K562 (cell line): ENCODE measurements around the gene PELI1. TPM values are rescaled to one million over a fixed set of nuclear protein-coding genes. Genes with fewer than 3 reads are reported as not detected.
A peak's percentile ranks its signal among the peaks of the same experiment; 100 is the strongest.

Source experiments
- ATAC-seq: fragments of 200-7000 bp; cut with Tn5 transposase; 3 replicates; pipeline ENCODE4 v1.9.1; 2020; ENCODE audit warnings: moderate library complexity
- BruUV-seq: library from RNA; stranded (reverse); fragments of 400-500 nt; replicated peaks from 2 replicates; lab custom pipeline; 2021; lab: Mats Ljungman, UMichigan
- CTCF ChIA-PET: fragments of 300-600 bp; formaldehyde crosslinking; extraction: SDS; loops from one replicate; lab custom pipeline; 2021; ENCODE audit warnings: low intra/inter-chr PET ratio; lab: Yijun Ruan, JAX
- POLR2A ChIA-PET: fragments of 300-600, 350-650 bp; sonication (Branson Sonifier 250); formaldehyde crosslinking; extraction: SDS; loops from one replicate; lab custom pipeline; 2021; ENCODE audit warnings: antibody characterized with exemption, inconsistent platforms; lab: Yijun Ruan, JAX
- DNase-seq, 4 experiments: peaks; one replicate each; pipeline versions ENCODE4 v3.0.0 to v3.0.0-alpha.2; 2011 to 2018; ENCODE audit warnings: low spot score in 3 of 4, mixed read lengths in 3 of 4; ENCODE audit errors: extremely low read depth in 1 of 4
- FAIRE-seq: peaks from 2 replicates; lab custom pipeline; 2011; peaks lifted over from hg19 to GRCh38; lab: Jason Lieb, UNC
- H2AFZ ChIP-seq: 2 replicates; pipeline ENCODE4 v1.6.0; 2011; ENCODE audit warnings: low read depth, low read length, control low read depth, inconsistent platforms
- H3K27ac ChIP-seq: fragments of 200-600 bp; 3 replicates; pipeline ENCODE4 v1.8.0; 2011; ENCODE audit warnings: low read depth, mild to moderate bottlenecking, control low read depth, inconsistent platforms, low read length, moderate library complexity, mixed read lengths; ENCODE audit errors: extremely low read depth
- H3K27me3 ChIP-seq, 2 experiments: fragments of 300-600 bp in 1 of 2; 2 replicates in 1 of 2; 3 replicates in 1 of 2; pipeline versions ENCODE4 v1.6.0 to v1.8.0; 2011; ENCODE audit warnings: inconsistent platforms in 2 of 2, low read length in 2 of 2, mild to moderate bottlenecking in 1 of 2, mixed read lengths in 1 of 2, moderate library complexity in 1 of 2; ENCODE audit not compliant: control insufficient read depth in 2 of 2, insufficient read depth in 2 of 2
- H3K36me3 ChIP-seq: fragments of 300-600 bp; 3 replicates; pipeline ENCODE4 v1.8.0; 2011; ENCODE audit warnings: mild to moderate bottlenecking, low read length, inconsistent platforms; ENCODE audit not compliant: control insufficient read depth, insufficient read depth
- H3K4me1 ChIP-seq, 2 experiments: fragments of 200-600 bp in 1 of 2; replicated peaks in 1 of 2; 2 replicates in 1 of 2; 3 replicates in 1 of 2; pipeline versions ENCODE4 v1.5.1 to v1.8.0; 2011; ENCODE audit warnings: inconsistent platforms in 2 of 2, low read length in 2 of 2, mild to moderate bottlenecking in 1 of 2, mixed read lengths in 1 of 2, moderate library complexity in 1 of 2; ENCODE audit not compliant: control insufficient read depth in 2 of 2, insufficient read depth in 2 of 2
- H3K4me2 ChIP-seq: 2 replicates; pipeline ENCODE4 v1.6.1; 2011; ENCODE audit warnings: low read length, control low read depth, inconsistent platforms, mixed read lengths; ENCODE audit not compliant: insufficient read depth
- H3K4me3 ChIP-seq: fragments of 200-600 bp; sonication (generic), shearing (Covaris generic); 2 replicates; pipeline ENCODE4 v1.5.1; 2016; ENCODE audit warnings: control low read depth, inconsistent platforms
- H3K79me2 ChIP-seq: fragments of 200-600 bp; 3 replicates; pipeline ENCODE4 v1.8.0; 2011; ENCODE audit warnings: low read length, inconsistent platforms; ENCODE audit not compliant: control insufficient read depth, insufficient read depth
- H3K9ac ChIP-seq, 2 experiments: 2 replicates each; pipeline versions ENCODE4 v1.6.0 to v1.6.1; 2011; ENCODE audit warnings: low read depth in 2 of 2, low read length in 2 of 2, control low read depth in 1 of 2, inconsistent platforms in 1 of 2, mild to moderate bottlenecking in 1 of 2, mixed read lengths in 1 of 2; ENCODE audit not compliant: insufficient read depth in 1 of 2
- H3K9me1 ChIP-seq: one replicate; pipeline ENCODE4 v1.6.0; 2011; ENCODE audit warnings: inconsistent platforms, mild to moderate bottlenecking, low read length, moderate library complexity; ENCODE audit not compliant: control insufficient read depth, insufficient read depth
- H3K9me3 ChIP-seq: replicated peaks from 2 replicates; pipeline ENCODE4 v1.5.1; 2011; ENCODE audit warnings: low read depth, low read length, inconsistent platforms; ENCODE audit not compliant: control insufficient read depth, insufficient read depth
- H4K20me1 ChIP-seq: replicated peaks from 2 replicates; pipeline ENCODE4 v1.6.1; 2011; ENCODE audit warnings: low read length, inconsistent platforms, mixed read lengths; ENCODE audit not compliant: control insufficient read depth, insufficient read depth
- CEBPB ChIP-seq: fragments of 450-650 bp; IDR thresholded peaks from 2 replicates; pipeline ENCODE4 v1.6.1; 2016; ENCODE audit warnings: missing genetic modification characterization, missing compliant biosample characterization
- CEBPG ChIP-seq, 3 experiments: fragments of 200-800 bp in 1 of 3; sonication (Bioruptor generic) in 1 of 3; sonication (generic) in 1 of 3; formaldehyde crosslinking in 1 of 3; IDR thresholded peaks in 2 of 3; conservative IDR thresholded peaks in 1 of 3; 2 replicates each; pipeline versions ENCODE4 v1.6.1 to v1.8.0; 2016 to 2022; ENCODE audit warnings: missing compliant biosample characterization in 2 of 3, missing genetic modification characterization in 2 of 3, mild to moderate bottlenecking in 1 of 3, missing genetic modification reagents in 1 of 3
- HNRNPL ChIP-seq: fragments of 200-400 bp; formaldehyde crosslinking; IDR thresholded peaks from 2 replicates; pipeline ENCODE4 v1.6.1; 2017; ENCODE audit warnings: low read depth, mild to moderate bottlenecking, low read length
- LCOR ChIP-seq: sonication (generic); formaldehyde crosslinking; IDR thresholded peaks from 2 replicates; pipeline ENCODE4 v1.8.0; 2022; ENCODE audit warnings: mild to moderate bottlenecking, missing genetic modification reagents
- MCM5 ChIP-seq: fragments of 450-650 bp; IDR thresholded peaks from 2 replicates; pipeline ENCODE4 v1.6.1; 2016; ENCODE audit warnings: low read depth
- NCOA4 ChIP-seq: fragments of 450-650 bp; IDR thresholded peaks from 2 replicates; pipeline ENCODE4 v1.6.1; 2018; ENCODE audit warnings: mild to moderate bottlenecking; ENCODE audit not compliant: partially characterized antibody
- POLR2A ChIP-seq: fragments of 450-650 bp; conservative IDR thresholded peaks from 2 replicates; pipeline ENCODE4 v1.6.1; 2016
- POLR2G ChIP-seq: fragments of 200-400 bp; formaldehyde crosslinking; IDR thresholded peaks from 2 replicates; pipeline ENCODE4 v1.6.1; 2017; ENCODE audit warnings: low read depth, mild to moderate bottlenecking, antibody characterized with exemption, low read length, moderate library complexity
- SIX5 ChIP-seq, 2 experiments: IDR thresholded peaks; 2 replicates each; pipeline ENCODE4 v1.6.1; 2011; ENCODE audit warnings: low read length in 2 of 2, borderline replicate concordance in 1 of 2, low read depth in 1 of 2, mild to moderate bottlenecking in 1 of 2, moderate library complexity in 1 of 2; ENCODE audit not compliant: insufficient read depth in 1 of 2
- SUPT5H ChIP-seq: fragments of 450-650 bp; IDR thresholded peaks from 2 replicates; pipeline ENCODE4 v1.6.1; 2016
- WGBS: fragments of 100-300 bp; shearing (Covaris generic); methylation state at CpG from one replicate; pipeline ENCODE4 v1.1.6; 2016; ENCODE audit warnings: low coverage, mixed read lengths; ENCODE audit not compliant: insufficient coverage; ENCODE audit errors: missing lambda C conversion rate; 5-methylcytosine and 5-hydroxymethylcytosine counted together
- in situ Hi-C: fragments of 300-500 bp; cut with MboI; formaldehyde crosslinking; loops from 4 replicates; pipeline ENCODE4 v1.15.0; 2018; ENCODE audit warnings: inconsistent platforms, mixed read lengths
- intact Hi-C: fragments of 100-400 bp; cut with micrococcal nuclease; formaldehyde crosslinking; loops from 2 replicates; pipeline ENCODE4 v1.14.2; 2022
- polyA plus RNA-seq, 8 experiments: library from polyadenylated mRNA; depleted of rRNA in 4 of 8; stranded (reverse) in 5 of 8; unstranded in 3 of 8; fragments of >200 nt; fragmentation: Nextera tagmentation in 2 of 8; fragmentation: Illumina TruSeq in 1 of 8; extraction: Ambion mirVana in 2 of 8; extraction: Trizol in 1 of 8; gene quantifications; 2 replicates each; pipeline versions ENCODE4 v1.2.1 to v1.2.3, GENCODE V29; 2011 to 2014; ENCODE audit warnings: inconsistent platforms in 1 of 8, missing spikeins in 1 of 8
- total RNA-seq, 7 experiments: library from RNA; depleted of rRNA in 6 of 7; stranded (reverse); fragments of >200 nt in 6 of 7; fragmentation: Illumina TruSeq in 2 of 7; extraction: Trizol in 2 of 7; gene quantifications; 2 replicates each; pipeline versions ENCODE4 v1.2.1 to v1.2.3, GENCODE V29; 2011 to 2021; ENCODE audit warnings: low replicate concordance in 1 of 7
- TF ChIP-seq, protein P1 (sequence below): fragments of 450-650 bp; formaldehyde crosslinking; IDR thresholded peaks from 2 replicates; pipeline ENCODE4 v1.4.0; 2020; ENCODE audit warnings: mild to moderate bottlenecking, moderate library complexity
- TF ChIP-seq, protein P2 (sequence below): fragments of 450-650 bp; IDR thresholded peaks from 2 replicates; pipeline ENCODE4 v1.6.1; 2018; ENCODE audit warnings: mild to moderate bottlenecking, low read depth; ENCODE audit not compliant: partially characterized antibody
- TF ChIP-seq, protein P3 (sequence below): fragments of 250-450 bp; sonication (Bioruptor Pico); IDR thresholded peaks from 2 replicates; pipeline ENCODE4 v1.5.0; 2021; ENCODE audit warnings: mild to moderate bottlenecking, moderate library complexity

PELI1 gene
- total and polyA plus RNA-seq, 9 of the 15 experiments (the other 6 are each of a cell fraction or from before 2014, with no cell fraction given): 3.3 to 19.2 (median 12.5) TPM

DNA sequence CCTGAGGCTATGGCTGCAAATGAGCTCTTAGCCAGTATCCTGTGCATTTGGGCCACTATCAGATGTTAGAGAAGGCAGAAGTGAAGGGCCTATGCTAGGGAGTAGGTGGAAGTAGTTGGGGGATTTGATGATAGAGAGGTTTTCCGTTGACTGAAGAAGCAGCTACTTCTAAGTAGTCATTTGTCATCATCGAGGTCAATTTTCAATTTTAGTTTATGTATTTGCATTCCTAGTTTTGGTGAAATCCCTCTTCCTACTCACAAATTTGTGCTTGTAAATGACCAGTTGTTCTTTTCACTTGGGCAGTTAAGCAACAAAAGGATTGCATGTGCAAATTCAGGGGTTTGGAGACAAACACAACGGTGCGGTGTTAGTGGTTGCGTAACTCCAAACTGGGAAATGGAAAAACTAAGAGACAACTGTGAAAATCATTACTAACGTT is 48.5 kb upstream of the PELI1 start:
- H2AFZ ChIP-seq: no peak overlapping the region
- WGBS: 18% methylated on average over 6 of the region's 6 CpGs
- peaks cover 0 to 15% of the 10 kb centered on the region in 2 experiments; a peak in 2 of 5 replicates for H3K4me1 ChIP-seq
- no peaks in the 10 kb centered on the region for H3K79me2 ChIP-seq
- H3K4me2 ChIP-seq: no peak overlapping the region
- intact Hi-C loops: no loop called here
- no peak for TF ChIP-seq POLR2A
- peak; percentile 94 for TF ChIP-seq CEBPB (tag)
- TF ChIP-seq MCM5: no peak
- no peak for TF ChIP-seq CEBPG (CRISPR knock-in tag; IDR thresholded peaks at IDR 0.05)
- peak; percentile 70 to 86 for TF ChIP-seq CEBPG (tag; conservative IDR thresholded peaks at IDR 0.05 in 1 of 2, IDR thresholded peaks at IDR 0.05 in 1 of 2)
- TF ChIP-seq, protein P1, sequence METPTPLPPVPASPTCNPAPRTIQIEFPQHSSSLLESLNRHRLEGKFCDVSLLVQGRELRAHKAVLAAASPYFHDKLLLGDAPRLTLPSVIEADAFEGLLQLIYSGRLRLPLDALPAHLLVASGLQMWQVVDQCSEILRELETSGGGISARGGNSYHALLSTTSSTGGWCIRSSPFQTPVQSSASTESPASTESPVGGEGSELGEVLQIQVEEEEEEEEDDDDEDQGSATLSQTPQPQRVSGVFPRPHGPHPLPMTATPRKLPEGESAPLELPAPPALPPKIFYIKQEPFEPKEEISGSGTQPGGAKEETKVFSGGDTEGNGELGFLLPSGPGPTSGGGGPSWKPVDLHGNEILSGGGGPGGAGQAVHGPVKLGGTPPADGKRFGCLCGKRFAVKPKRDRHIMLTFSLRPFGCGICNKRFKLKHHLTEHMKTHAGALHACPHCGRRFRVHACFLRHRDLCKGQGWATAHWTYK (CRISPR knock-in tag): no peak
- TF ChIP-seq, protein P2, sequence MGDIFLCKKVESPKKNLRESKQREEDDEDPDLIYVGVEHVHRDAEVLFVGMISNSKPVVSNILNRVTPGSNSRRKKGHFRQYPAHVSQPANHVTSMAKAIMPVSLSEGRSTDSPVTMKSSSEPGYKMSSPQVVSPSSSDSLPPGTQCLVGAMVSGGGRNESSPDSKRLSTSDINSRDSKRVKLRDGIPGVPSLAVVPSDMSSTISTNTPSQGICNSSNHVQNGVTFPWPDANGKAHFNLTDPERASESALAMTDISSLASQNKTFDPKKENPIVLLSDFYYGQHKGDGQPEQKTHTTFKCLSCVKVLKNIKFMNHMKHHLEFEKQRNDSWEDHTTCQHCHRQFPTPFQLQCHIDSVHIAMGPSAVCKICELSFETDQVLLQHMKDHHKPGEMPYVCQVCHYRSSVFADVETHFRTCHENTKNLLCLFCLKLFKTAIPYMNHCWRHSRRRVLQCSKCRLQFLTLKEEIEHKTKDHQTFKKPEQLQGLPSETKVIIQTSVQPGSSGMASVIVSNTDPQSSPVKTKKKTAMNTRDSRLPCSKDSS: no peak
- TF ChIP-seq LCOR (CRISPR knock-in tag): no peak
- no peak for TF ChIP-seq HNRNPL
- TF ChIP-seq, protein P3, sequence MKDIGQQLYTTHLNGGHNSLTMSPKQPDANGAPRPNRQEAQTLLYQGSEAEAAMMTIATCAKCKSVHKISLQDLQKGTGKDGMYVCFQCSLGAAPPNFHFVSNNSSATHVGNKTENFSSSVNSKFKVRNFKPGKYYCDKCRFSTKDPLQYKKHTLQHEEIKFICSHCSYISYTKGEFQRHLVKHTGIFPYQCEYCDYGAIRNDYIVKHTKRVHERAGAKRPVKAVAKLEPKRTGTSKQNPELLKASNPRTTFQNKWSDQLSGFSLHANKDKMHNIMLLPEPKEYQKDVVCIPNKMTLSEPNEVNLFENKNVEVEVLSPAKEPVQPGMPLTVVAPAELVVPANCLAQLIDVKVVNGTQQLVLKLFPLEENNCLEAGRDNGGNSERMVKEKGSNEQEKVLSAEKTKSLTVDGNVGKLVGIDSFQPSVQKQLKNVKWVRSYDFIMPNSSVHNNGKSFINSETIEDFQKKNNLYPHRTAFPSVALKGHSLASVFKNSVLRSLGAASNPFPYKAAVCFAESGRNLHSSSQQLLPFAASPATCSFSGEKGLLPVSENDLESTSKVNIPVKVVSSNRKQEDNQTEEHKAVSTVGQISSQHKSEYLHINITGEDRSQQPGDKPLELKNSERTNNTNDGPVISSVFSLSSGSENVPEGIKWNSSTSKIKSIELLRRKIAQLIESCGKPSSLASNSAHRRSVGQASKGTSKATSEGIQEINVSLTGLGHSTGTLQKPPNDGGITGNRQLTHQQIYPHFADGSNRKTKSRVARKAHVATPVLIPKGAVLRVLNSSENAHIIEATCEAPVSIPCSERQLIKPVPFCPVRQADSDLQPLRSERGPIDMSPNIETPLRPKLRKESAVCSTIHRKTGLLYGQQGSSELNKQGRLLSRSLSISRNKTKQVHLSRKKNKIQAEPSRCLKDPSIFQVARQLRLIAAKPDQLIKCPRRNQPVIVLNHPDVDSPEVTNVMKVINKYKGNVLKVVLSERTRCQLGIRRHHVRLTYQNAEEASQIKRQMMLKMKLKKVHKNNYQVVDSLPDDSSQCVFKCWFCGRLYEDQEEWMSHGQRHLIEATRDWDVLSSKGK (CRISPR knock-in tag): no peak
- TF ChIP-seq SUPT5H: no peak
- TF ChIP-seq NCOA4: no peak
- TF ChIP-seq POLR2G: no peak
- TF ChIP-seq SIX5 (IDR thresholded peaks at IDR 0.05; ENCODE audit: borderline replicate concordance in 1 of 2, insufficient read depth in 1 of 2, low read depth in 1 of 2, low read length in 2 of 2): no peak
- DNase-seq (no peak), FAIRE-seq (peak; percentile 52), ATAC-seq (no peak)
- CTCF ChIA-PET: no interaction called here
- H3K4me3 ChIP-seq: no peak overlapping the region
- no peaks in the 10 kb centered on the region for H3K36me3 ChIP-seq
- 0 out of 5 replicates have a peak, but pooled peaks cover 0 to 2% of the 10 kb centered on the region in 2 experiments for H3K27me3 ChIP-seq
- H3K9ac ChIP-seq: no peak overlapping the region
- POLR2A ChIA-PET: interaction anchor here (0.6 to 0.9 kb wide), 2 partner anchors 15 to 512 kb away, joined by 3 read pairs; no protein-coding TSS in a partner anchor
- no peaks in the 10 kb centered on the region for H3K9me3 ChIP-seq
- in situ Hi-C loops: no loop called here
- no peaks in the 10 kb centered on the region for H3K9me1 ChIP-seq
- BruUV-seq: no TSS peak
- no peaks in the 10 kb centered on the region for H4K20me1 ChIP-seq
- no peak overlapping the region for H3K27ac ChIP-seq
